Measurements from ENCODE around the gene MCOLN1.

The MCOLN1 gene

GRCh38 chr19:7502552-7502951, 19.9 kb upstream of the MCOLN1 start:
- DNase-seq (ENCODE audit: low read depth in 2 of 2) = no peak

GRCh38 chr19:7504684-7505083, 17.7 kb upstream of the MCOLN1 start:
- DNase-seq (ENCODE audit: low read depth in 2 of 2) = no peak

- no peak for DNase-seq (ENCODE audit: low read depth in 2 of 2)
Observed at GRCh38 chr19:7505288-7505681, 17.1 kb upstream of the MCOLN1 start.

GRCh38 chr19:7505682-7506384, 16.6 kb upstream of the MCOLN1 start:
- DNase-seq (ENCODE audit: low read depth in 2 of 2) = no peak

GRCh38 chr19:7506385-7507328, 15.8 kb upstream of the MCOLN1 start:
- DNase-seq (ENCODE audit: low read depth in 2 of 2) = no peak

- DNase-seq (ENCODE audit: low read depth in 2 of 2) = no peak
Observed at GRCh38 chr19:7507884-7508283, 14.5 kb upstream of the MCOLN1 start.

- no peak for DNase-seq (ENCODE audit: low read depth in 2 of 2)
Observed at GRCh38 chr19:7509625-7510024, 12.8 kb upstream of the MCOLN1 start.

GRCh38 chr19:7512400-7512851, 10.0 kb upstream of the MCOLN1 start:
- DNase-seq (ENCODE audit: low read depth in 2 of 2) = no peak

GRCh38 chr19:7513809-7514642, 8.4 kb upstream of the MCOLN1 start:
- DNase-seq (ENCODE audit: low read depth in 2 of 2) = no peak

- DNase-seq (ENCODE audit: low read depth in 2 of 2) = no peak
Observed at GRCh38 chr19:7515110-7515644, 7.2 kb upstream of the MCOLN1 start.

GRCh38 chr19:7515645-7516151, 6.7 kb upstream of the MCOLN1 start, which contains the start of gene ZNF358:
TSS of gene ZNF358 (plus strand) at chr19:7516103. CDS start at chr19:7519243, 3,140 bp downstream.
- no peak for DNase-seq (ENCODE audit: low read depth in 2 of 2)

- no peak for DNase-seq (ENCODE audit: low read depth in 2 of 2)
Observed at GRCh38 chr19:7516333-7516732, 6.1 kb upstream of the MCOLN1 start.

GRCh38 chr19:7516878-7517277, 5.5 kb upstream of the MCOLN1 start:
- no peak for DNase-seq (ENCODE audit: low read depth in 2 of 2)

- no peak for DNase-seq (ENCODE audit: low read depth in 2 of 2)
Observed at GRCh38 chr19:7519361-7520130, 2.9 kb upstream of the MCOLN1 start.

- no peak for DNase-seq (ENCODE audit: low read depth in 2 of 2)
Observed at GRCh38 chr19:7520131-7521051, 2.0 kb upstream of the MCOLN1 start.

- no peak for DNase-seq (ENCODE audit: low read depth in 2 of 2)
Observed at GRCh38 chr19:7521551-7522071, 813 bp upstream of the MCOLN1 start.

- no peak for DNase-seq (ENCODE audit: low read depth in 2 of 2)
Observed at GRCh38 chr19:7522923-7523667, 671 bp downstream of the MCOLN1 start.

- no peak for DNase-seq (ENCODE audit: low read depth in 2 of 2)
Observed at GRCh38 chr19:7524523-7524922, 2.1 kb downstream of the MCOLN1 start.

Data from fibroblast of skin of left quadriceps (primary cell).